Heart left ventricle (tissue), 13 donors: ENCODE data around the gene CYP1A1.

Experiments
- CTCF ChIP-seq, 12 donors: fragments of 200-600 bp; sonication (generic) in 4 of 12; IDR thresholded peaks; one replicate each; pipeline versions ENCODE4 v1.5.0 to v1.8.0; 2018 to 2022; ENCODE audit warnings: antibody characterized with exemption in 12 of 12, mild to moderate bottlenecking in 5 of 12
- POLR2A ChIP-seq, 2 donors: fragments of 450-650 bp; IDR thresholded peaks; one replicate each; pipeline ENCODE4 v1.6.1; 2017; ENCODE audit warnings: antibody characterized with exemption in 2 of 2, mild to moderate bottlenecking in 2 of 2, moderate library complexity in 2 of 2
- donor health status: ischemic (EF 13 %, LVEDD 7.1; RV severe dilation, severe dysfunction).
- donor health status: DM: no; HTN: yes; CAD: no.
- donor health status: DM: no; HTN: no; CAD: no.
- donor health status: ischemic (EF 25% LVEDD 6.9; RV normal size, moderate dysfunction).
- donor health status: ischemic (EF 25% LVEDD 5.7; RV mildly dilated, moderate dysfunction).
- donor health status: ischemic (EF 35%, LVEDD 5.7; RV mildly dilated, moderate dysfunction).
- donor health status: nonischemic (EF 11% LVEDD 7.7; RV severe dilation, severe dysfunction).
- donor health status: DM: yes; HTN: yes; CAD: no.
- donor health status: PGD.
- donor health status: ischemic (EF 29% LVEDD 5.4; RV normal size, mild dysfunction).
- donor health status: nonischemic (EF 23%, LVEDD 6.1; RV moderate dilation, normal function).

GRCh38 chr15:74669627-74670026, 55.7 kb downstream of the CYP1A1 start:
- TF ChIP-seq CTCF (IDR thresholded peaks at IDR 0.05) (no peak), POLR2A (IDR thresholded peaks at IDR 0.05) (no peak)
